Ovary (tissue), 3 donors: ENCODE data around the gene BNC1.

ENCODE experiments used
- CTCF ChIP-seq, 3 donors: fragments of 450-650 bp in 2 of 3; fragments of 200-600 bp in 1 of 3; IDR thresholded peaks; one replicate each; pipeline versions ENCODE4 v1.5.1 to v1.8.0; 2016 to 2022; ENCODE audit warnings: antibody characterized with exemption in 3 of 3, mild to moderate bottlenecking in 1 of 3
- EP300 ChIP-seq: sonication (generic); formaldehyde crosslinking; IDR thresholded peaks from one replicate; pipeline ENCODE4 v1.6.1; 2017; ENCODE audit warnings: antibody characterized with exemption
- POLR2A ChIP-seq: fragments of 450-650 bp; IDR thresholded peaks from one replicate; pipeline ENCODE4 v1.6.1; 2017; ENCODE audit warnings: antibody characterized with exemption, mild to moderate bottlenecking, moderate library complexity
- donor health status: DM: no; HTN: no; CAD: no.

GRCh38 chr15:83305704-83306291 lies 21.3 kb upstream of the BNC1 start:
- TF ChIP-seq CTCF (IDR thresholded peaks at IDR 0.05) (no peak), EP300 (no peak), POLR2A (no peak)
